ENCODE measurements around the gene CD55.

The CD55 gene

GRCh38 chr1:207300970-207301369 is 20.5 kb upstream of the CD55 start:
- H2AFZ ChIP-seq (ENCODE audit: insufficient read depth, low read length, poor library complexity): no peak overlapping the region
- H3K18ac ChIP-seq (ENCODE audit: low read length): no peak overlapping the region
- H2BK5ac ChIP-seq (ENCODE audit: low read depth, low read length, poor library complexity): no peak overlapping the region
- no peak overlapping the region for H3K23ac ChIP-seq (ENCODE audit: low read length)
- no peak overlapping the region for H3K9ac ChIP-seq (ENCODE audit: low read length)
- no peak overlapping the region for H3K27ac ChIP-seq (ENCODE audit: low read depth, low read length)
- H3K36me3 ChIP-seq (ENCODE audit: control insufficient read depth in 1 of 2, insufficient read depth in 2 of 2, low read length in 2 of 2): no peaks in the 10 kb centered on the region
- H3K79me2 ChIP-seq (ENCODE audit: control insufficient read depth, insufficient read depth, low read length, poor library complexity): no peaks in the 10 kb centered on the region
- H3K4me1 ChIP-seq (ENCODE audit: control insufficient read depth in 1 of 2, insufficient read depth in 2 of 2, low read length in 2 of 2): no peaks in the 10 kb centered on the region
- H3K4me2 ChIP-seq (ENCODE audit: low read length): no peak overlapping the region
- no peaks in the 10 kb centered on the region for H3K9me3 ChIP-seq (ENCODE audit: insufficient read depth, low read depth, low read length)
- no peak overlapping the region for H2AK5ac ChIP-seq (ENCODE audit: low read length)
- H2BK12ac ChIP-seq (ENCODE audit: low read length): no peak overlapping the region
- H3K79me1 ChIP-seq (ENCODE audit: low read length): no peaks in the 10 kb centered on the region
- H3K4me3 ChIP-seq (ENCODE audit: low read depth, low read length): no peak overlapping the region
- no peak overlapping the region for H4K91ac ChIP-seq (ENCODE audit: low read depth, low read length)
- DNase-seq: no peak
- no peak overlapping the region for H4K8ac ChIP-seq (ENCODE audit: low read depth, low read length)
- no peak overlapping the region for H2BK120ac ChIP-seq (ENCODE audit: insufficient read depth, low read length, poor library complexity)
- H3K14ac ChIP-seq (ENCODE audit: low read length): no peak overlapping the region
- no peak overlapping the region for H4K12ac ChIP-seq (ENCODE audit: low read depth, low read length)
- H3K4ac ChIP-seq (ENCODE audit: low read depth, low read length): no peak overlapping the region
- no peaks in the 10 kb centered on the region for H3K27me3 ChIP-seq (ENCODE audit: insufficient read depth, low read length)

GRCh38 chr1:207302618-207303393 is 18.7 kb upstream of the CD55 start:
- Histone ChIP-seq H2BK120ac (ENCODE audit: insufficient read depth, low read length, poor library complexity) (no peak overlapping the region), H2BK12ac (ENCODE audit: low read length) (no peak overlapping the region), H2AK5ac (ENCODE audit: low read length) (no peak overlapping the region), H3K18ac (ENCODE audit: low read length) (no peak overlapping the region), H4K91ac (ENCODE audit: low read depth, low read length) (no peak overlapping the region), H4K12ac (ENCODE audit: low read depth, low read length) (no peak overlapping the region), H2BK5ac (ENCODE audit: low read depth, low read length, poor library complexity) (no peak overlapping the region), H3K79me2 (ENCODE audit: control insufficient read depth, insufficient read depth, low read length, poor library complexity) (no peaks in the 10 kb centered on the region), H3K23ac (ENCODE audit: low read length) (no peak overlapping the region), H3K27ac (ENCODE audit: low read depth, low read length) (no peak overlapping the region), H3K9me3 (ENCODE audit: insufficient read depth, low read depth, low read length) (no peaks in the 10 kb centered on the region), H3K36me3 (ENCODE audit: control insufficient read depth in 1 of 2, insufficient read depth in 2 of 2, low read length in 2 of 2) (no peaks in the 10 kb centered on the region), H3K79me1 (ENCODE audit: low read length) (no peaks in the 10 kb centered on the region), H3K4me2 (ENCODE audit: low read length) (no peak overlapping the region), H3K14ac (ENCODE audit: low read length) (no peak overlapping the region), H3K4me3 (ENCODE audit: low read depth, low read length) (no peak overlapping the region), H3K4me1 (ENCODE audit: control insufficient read depth in 1 of 2, insufficient read depth in 2 of 2, low read length in 2 of 2) (no peaks in the 10 kb centered on the region), H3K27me3 (ENCODE audit: insufficient read depth, low read length) (no peaks in the 10 kb centered on the region), H3K9ac (ENCODE audit: low read length) (no peak overlapping the region), H2AFZ (ENCODE audit: insufficient read depth, low read length, poor library complexity) (no peak overlapping the region), H4K8ac (ENCODE audit: low read depth, low read length) (no peak overlapping the region), H3K4ac (ENCODE audit: low read depth, low read length) (no peak overlapping the region)
- WGBS (ENCODE audit: extremely low coverage, insufficient coverage, insufficient read length): no CpG with 5 or more reads among the region's 1 CpG
- DNase-seq: peak in 1 of 2 donors; percentile 31

GRCh38 chr1:207304710-207305488 is 16.6 kb upstream of the CD55 start:
- Histone ChIP-seq H3K4me1 (ENCODE audit: control insufficient read depth in 1 of 2, insufficient read depth in 2 of 2, low read length in 2 of 2) (peaks cover 0 to 2% of the 10 kb centered on the region in 2 experiments), H3K4me3 (ENCODE audit: low read depth, low read length) (no peak overlapping the region), H2AK5ac (ENCODE audit: low read length) (no peak overlapping the region), H3K9me3 (ENCODE audit: insufficient read depth, low read depth, low read length) (no peaks in the 10 kb centered on the region), H3K4me2 (ENCODE audit: low read length) (no peak overlapping the region), H3K14ac (ENCODE audit: low read length) (no peak overlapping the region), H3K23ac (ENCODE audit: low read length) (no peak overlapping the region), H4K12ac (ENCODE audit: low read depth, low read length) (no peak overlapping the region), H3K79me1 (ENCODE audit: low read length) (no peaks in the 10 kb centered on the region), H4K8ac (ENCODE audit: low read depth, low read length) (no peak overlapping the region), H3K79me2 (ENCODE audit: control insufficient read depth, insufficient read depth, low read length, poor library complexity) (no peaks in the 10 kb centered on the region), H2BK5ac (ENCODE audit: low read depth, low read length, poor library complexity) (no peak overlapping the region), H4K91ac (ENCODE audit: low read depth, low read length) (no peak overlapping the region), H3K18ac (ENCODE audit: low read length) (no peak overlapping the region), H2BK120ac (ENCODE audit: insufficient read depth, low read length, poor library complexity) (no peak overlapping the region), H3K27ac (ENCODE audit: low read depth, low read length) (no peak overlapping the region), H3K36me3 (ENCODE audit: control insufficient read depth in 1 of 2, insufficient read depth in 2 of 2, low read length in 2 of 2) (no peaks in the 10 kb centered on the region), H3K4ac (ENCODE audit: low read depth, low read length) (no peak overlapping the region), H3K27me3 (ENCODE audit: insufficient read depth, low read length) (no peaks in the 10 kb centered on the region), H2AFZ (ENCODE audit: insufficient read depth, low read length, poor library complexity) (no peak overlapping the region), H2BK12ac (ENCODE audit: low read length) (no peak overlapping the region), H3K9ac (ENCODE audit: low read length) (no peak overlapping the region)
- no CpG with 5 or more reads among the region's 8 CpGs for WGBS (ENCODE audit: extremely low coverage, insufficient coverage, insufficient read length)
- DNase-seq: no peak

- Histone ChIP-seq H2AK5ac (ENCODE audit: low read length) (no peak overlapping the region), H3K14ac (ENCODE audit: low read length) (no peak overlapping the region), H4K12ac (ENCODE audit: low read depth, low read length) (no peak overlapping the region), H4K91ac (ENCODE audit: low read depth, low read length) (no peak overlapping the region), H3K36me3 (ENCODE audit: control insufficient read depth in 1 of 2, insufficient read depth in 2 of 2, low read length in 2 of 2) (no peaks in the 10 kb centered on the region), H2BK12ac (ENCODE audit: low read length) (no peak overlapping the region), H3K4me3 (ENCODE audit: low read depth, low read length) (no peak overlapping the region), H3K79me2 (ENCODE audit: control insufficient read depth, insufficient read depth, low read length, poor library complexity) (no peaks in the 10 kb centered on the region), H3K18ac (ENCODE audit: low read length) (no peak overlapping the region), H3K4me2 (ENCODE audit: low read length) (no peak overlapping the region), H2BK5ac (ENCODE audit: low read depth, low read length, poor library complexity) (no peak overlapping the region), H4K8ac (ENCODE audit: low read depth, low read length) (no peak overlapping the region), H3K9ac (ENCODE audit: low read length) (no peak overlapping the region), H3K4ac (ENCODE audit: low read depth, low read length) (no peak overlapping the region), H2AFZ (ENCODE audit: insufficient read depth, low read length, poor library complexity) (no peak overlapping the region), H3K79me1 (ENCODE audit: low read length) (no peaks in the 10 kb centered on the region), H3K27ac (ENCODE audit: low read depth, low read length) (no peak overlapping the region), H3K4me1 (ENCODE audit: control insufficient read depth in 1 of 2, insufficient read depth in 2 of 2, low read length in 2 of 2) (peaks cover 0 to 4% of the 10 kb centered on the region in 2 experiments), H2BK120ac (ENCODE audit: insufficient read depth, low read length, poor library complexity) (no peak overlapping the region), H3K27me3 (ENCODE audit: insufficient read depth, low read length) (no peaks in the 10 kb centered on the region), H3K23ac (ENCODE audit: low read length) (no peak overlapping the region), H3K9me3 (ENCODE audit: insufficient read depth, low read depth, low read length) (no peaks in the 10 kb centered on the region)
- WGBS (ENCODE audit: extremely low coverage, insufficient coverage, insufficient read length): no CpG with 5 or more reads among the region's 6 CpGs
- DNase-seq: no peak
Observed at GRCh38 chr1:207305489-207305873, 16.0 kb upstream of the CD55 start.
